Esophagus (tissue), 2 donors: ENCODE data around the gene SEL1L2. TPM values are rescaled to one million over a fixed set of nuclear protein-coding genes. Genes with fewer than 3 reads are reported as not detected.

Source experiments
- H3K27ac ChIP-seq, 2 donors: one replicate each; pipeline ENCODE4 v1.5.1; 2013; ENCODE audit warnings: low read depth in 2 of 2, mild to moderate bottlenecking in 2 of 2, inconsistent platforms in 1 of 2, low read length in 1 of 2, moderate library complexity in 1 of 2
- H3K27me3 ChIP-seq, 2 donors: one replicate each; pipeline ENCODE4 v1.6.1; 2013; ENCODE audit warnings: low read length in 2 of 2, control low read depth in 1 of 2, mild to moderate bottlenecking in 1 of 2; ENCODE audit not compliant: insufficient read depth in 2 of 2, control insufficient read depth in 1 of 2
- H3K36me3 ChIP-seq, 2 donors: one replicate each; pipeline ENCODE4 v1.6.1; 2013; ENCODE audit warnings: low read length in 1 of 2; ENCODE audit not compliant: control insufficient read depth in 2 of 2, insufficient read depth in 2 of 2
- H3K4me1 ChIP-seq, 2 donors: one replicate each; pipeline ENCODE4 v1.6.1; 2013; ENCODE audit warnings: low read length in 1 of 2; ENCODE audit not compliant: control insufficient read depth in 2 of 2, insufficient read depth in 2 of 2
- H3K4me3 ChIP-seq, 2 donors: one replicate each; pipeline ENCODE4 v1.5.1; 2013; ENCODE audit warnings: low read length in 2 of 2, mild to moderate bottlenecking in 2 of 2, low read depth in 1 of 2, moderate library complexity in 1 of 2
- H3K9me3 ChIP-seq, 2 donors: one replicate each; pipeline ENCODE4 v1.6.1; 2013; ENCODE audit warnings: mild to moderate bottlenecking in 2 of 2, low read depth in 1 of 2, low read length in 1 of 2, moderate library complexity in 1 of 2; ENCODE audit not compliant: control insufficient read depth in 2 of 2, insufficient read depth in 1 of 2
- WGBS, 2 donors: extraction: QIAGEN DNeasy Blood & Tissue Kit; methylation state at CpG; one replicate each; pipeline ENCODE4 v1.1.7; 2013; 5-methylcytosine and 5-hydroxymethylcytosine counted together
- polyA plus RNA-seq, 2 donors: library from polyadenylated mRNA; stranded (reverse); fragments of 200-250 nt; gene quantifications; one replicate each; pipeline ENCODE4 v1.2.3, GENCODE V29; 2013
- donor health status: healthy with polysubstance abuse.
- donor health status: Bipolar disorder and iron deficiency.

SEL1L2 gene
- polyA plus RNA-seq, 2 donors, result not detected

DNA sequence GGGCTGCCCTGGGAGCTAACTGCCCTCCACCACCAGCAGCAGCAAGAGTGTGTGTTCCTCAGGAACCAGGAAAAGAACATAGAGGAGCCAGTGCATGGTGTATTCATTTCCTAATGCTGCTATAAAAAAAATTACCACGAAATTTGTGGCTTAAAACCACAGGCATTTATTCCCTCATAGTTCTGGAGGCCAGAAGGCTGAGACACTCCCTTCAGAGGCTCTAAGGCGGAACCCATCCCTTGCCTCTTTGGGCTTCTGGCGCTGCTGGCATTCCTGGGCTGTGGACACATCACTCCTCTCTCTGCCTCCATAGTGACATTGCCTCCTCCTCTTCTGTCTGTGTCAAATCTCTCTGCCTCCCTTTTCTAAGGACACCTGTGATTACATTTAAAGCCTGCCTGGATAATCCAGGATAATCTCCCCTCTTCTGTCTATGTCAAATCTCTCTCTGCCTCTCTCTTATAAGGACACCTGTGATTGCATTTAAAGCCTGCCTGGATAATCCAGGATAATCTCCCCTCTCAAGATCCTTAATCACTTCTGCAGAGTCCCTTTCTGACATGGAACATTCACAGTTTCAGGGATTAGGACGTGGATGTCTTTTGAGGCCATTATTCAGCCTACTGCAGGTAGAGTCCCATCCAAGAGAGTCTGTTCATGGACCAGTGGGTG, 150.9 kb downstream of the SEL1L2 start:
- Histone ChIP-seq H3K4me1 (no peaks in the 10 kb centered on the region), H3K36me3 (no peaks in the 10 kb centered on the region), H3K27me3 (no peaks in the 10 kb centered on the region), H3K4me3 (no peak overlapping the region), H3K9me3 (no peaks in the 10 kb centered on the region), H3K27ac (no peak overlapping the region)
- 44 to 46% methylated on average over 4 of the region's 4 CpGs for WGBS, 2 donors

DNA sequence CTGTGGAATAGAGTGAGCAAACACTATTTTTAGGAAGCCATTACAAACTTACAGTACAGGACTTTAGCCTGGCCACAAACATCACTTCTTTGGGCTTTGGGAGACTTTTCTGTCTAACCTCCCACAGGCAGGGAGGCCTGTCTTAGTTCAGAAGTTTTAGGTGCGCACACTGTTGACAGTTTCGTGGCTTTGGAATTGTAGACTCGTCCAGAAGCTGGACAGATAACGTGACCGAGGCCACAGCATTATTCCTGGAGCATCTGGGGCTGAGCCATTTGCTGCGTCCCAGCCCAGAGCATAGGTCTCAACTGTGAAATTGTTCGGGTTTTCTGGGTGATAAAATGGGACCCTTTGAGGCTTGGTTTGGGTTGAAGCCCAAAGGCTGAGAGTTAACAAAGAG, 151.8 kb downstream of the SEL1L2 start:
- Histone ChIP-seq H3K27me3 (no peaks in the 10 kb centered on the region), H3K27ac (no peak overlapping the region), H3K36me3 (no peaks in the 10 kb centered on the region), H3K4me1 (no peaks in the 10 kb centered on the region), H3K4me3 (no peak overlapping the region), H3K9me3 (no peaks in the 10 kb centered on the region)
- WGBS, 2 donors, result 85 to 86% methylated on average over 7 of the region's 7 CpGs

DNA sequence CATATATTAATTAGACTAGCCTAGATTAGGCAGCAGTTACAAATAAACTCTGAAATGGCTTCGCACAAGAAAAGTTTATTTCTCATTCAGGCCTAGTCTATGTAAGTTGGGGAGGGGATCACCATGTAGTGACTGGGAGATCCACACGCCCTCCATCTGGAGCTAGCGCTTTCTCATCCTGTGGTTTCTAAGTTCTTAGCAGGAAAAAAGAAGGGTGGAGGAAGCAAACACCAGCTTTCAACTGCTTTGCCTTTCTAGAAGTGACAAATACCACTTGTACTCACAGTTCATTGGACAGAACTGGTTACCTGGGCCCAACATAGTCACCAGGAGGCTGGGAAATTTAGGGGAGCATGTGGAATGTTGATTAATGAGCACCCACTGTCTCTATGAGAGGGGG, 158.9 kb downstream of the SEL1L2 start:
- 83 to 88% methylated on average over 3 of the region's 3 CpGs for WGBS, 2 donors
- H3K4me1 ChIP-seq, result no peaks in the 10 kb centered on the region
- H3K36me3 ChIP-seq, result no peaks in the 10 kb centered on the region
- H3K4me3 ChIP-seq, result no peak overlapping the region
- H3K27me3 ChIP-seq, result no peaks in the 10 kb centered on the region
- H3K27ac ChIP-seq, result no peak overlapping the region
- no peaks in the 10 kb centered on the region for H3K9me3 ChIP-seq

DNA sequence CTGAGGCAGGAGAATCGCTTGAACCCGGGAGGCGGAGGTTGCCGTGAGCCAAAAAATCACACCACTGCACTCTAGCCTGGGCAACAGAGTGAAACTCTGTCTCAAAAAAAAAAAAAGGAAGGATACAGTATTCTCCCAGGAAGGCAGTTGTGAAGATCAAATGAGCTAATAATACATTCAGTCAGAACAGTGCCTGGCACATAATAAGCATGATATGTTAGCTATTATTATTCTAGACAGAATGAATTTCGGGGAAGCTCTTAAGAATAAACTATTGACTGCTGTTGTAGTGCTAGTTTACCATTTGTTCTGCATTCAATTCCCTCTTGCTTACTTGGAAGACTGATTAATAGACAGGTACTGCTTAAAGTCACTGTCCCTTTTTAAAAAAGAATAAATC, 164.9 kb downstream of the SEL1L2 start:
- Histone ChIP-seq H3K36me3 (no peaks in the 10 kb centered on the region), H3K27ac (no peak overlapping the region), H3K4me3 (no peak overlapping the region), H3K9me3 (no peaks in the 10 kb centered on the region), H3K27me3 (no peaks in the 10 kb centered on the region), H3K4me1 (no peaks in the 10 kb centered on the region)
- 82 to 87% methylated on average over 4 to 5 of the region's 5 CpGs for WGBS, 2 donors

DNA sequence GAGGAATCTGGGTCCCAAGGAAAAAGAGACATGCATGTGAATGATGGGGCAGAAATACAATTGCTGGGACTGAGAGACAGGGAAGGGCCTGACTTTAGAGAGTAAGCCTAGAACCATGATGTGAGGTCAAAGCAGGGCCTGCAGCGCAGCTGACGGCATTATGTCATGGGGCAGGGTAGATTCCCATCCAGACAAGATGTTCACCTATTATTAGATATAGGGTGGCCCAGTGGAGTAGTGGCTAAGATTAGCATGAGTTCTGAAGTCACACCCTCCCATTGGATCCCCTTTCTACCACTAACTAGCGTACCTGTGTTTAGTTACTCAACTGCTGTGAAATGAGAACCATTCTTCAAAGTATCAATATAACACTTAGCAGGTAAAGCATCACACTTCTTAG, 166.0 kb downstream of the SEL1L2 start:
- Histone ChIP-seq H3K27me3 (no peaks in the 10 kb centered on the region), H3K27ac (no peak overlapping the region), H3K9me3 (no peaks in the 10 kb centered on the region), H3K36me3 (no peaks in the 10 kb centered on the region), H3K4me1 (no peaks in the 10 kb centered on the region), H3K4me3 (no peak overlapping the region)
- WGBS, 2 donors, result 90 to 94% methylated on average over 3 of the region's 3 CpGs

DNA sequence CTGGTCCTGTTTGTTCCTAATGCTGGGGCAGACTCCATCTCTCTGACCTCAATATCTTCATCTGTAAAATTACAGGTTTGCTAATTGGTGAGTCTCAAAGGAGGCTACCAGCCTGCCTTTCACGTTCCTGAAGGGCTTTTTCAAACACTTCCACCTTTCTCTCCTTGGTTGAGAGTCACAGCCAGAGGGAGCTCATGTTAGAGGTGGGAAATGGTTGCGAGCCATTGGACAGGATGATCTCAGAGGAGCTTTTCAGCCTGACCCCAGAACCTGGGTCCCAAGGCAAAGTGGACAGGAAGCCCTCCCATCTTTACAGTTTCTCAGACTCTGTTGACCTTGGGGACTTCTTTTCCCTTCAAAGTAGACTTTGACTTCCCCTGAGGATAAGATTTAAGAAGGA, 168.0 kb downstream of the SEL1L2 start:
- Histone ChIP-seq H3K9me3 (no peaks in the 10 kb centered on the region), H3K27ac (no peak overlapping the region), H3K4me3 (no peak overlapping the region), H3K36me3 (peaks cover 0 to 2% of the 10 kb centered on the region in 2 donors), H3K4me1 (no peaks in the 10 kb centered on the region), H3K27me3 (no peaks in the 10 kb centered on the region)
- WGBS, 2 donors, result 57 to 67% methylated on average over 2 of the region's 2 CpGs

DNA sequence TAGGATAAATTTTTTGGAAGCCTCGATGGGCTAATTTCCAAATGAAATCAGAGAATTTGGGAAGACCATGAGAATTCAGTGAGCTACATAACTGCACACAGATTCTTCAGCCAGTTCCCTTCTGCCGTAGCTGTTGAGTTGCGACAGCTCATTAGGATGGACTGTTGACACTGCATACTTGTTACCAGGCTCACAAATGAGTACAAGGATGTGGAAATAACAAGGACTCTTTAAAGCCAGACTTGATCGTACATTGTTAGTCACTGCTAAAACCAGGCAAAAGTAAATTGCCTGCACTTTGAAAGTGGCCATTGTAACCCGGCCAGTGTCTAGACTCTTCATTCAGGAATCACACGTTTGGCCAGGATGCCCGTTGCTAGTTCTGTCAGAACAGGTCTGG, 168.5 kb downstream of the SEL1L2 start:
- WGBS, 2 donors, result 84 to 88% methylated on average over 7 of the region's 7 CpGs
- H3K4me3 ChIP-seq, result no peak overlapping the region
- peaks cover 0 to 2% of the 10 kb centered on the region in 2 donors for H3K36me3 ChIP-seq
- H3K4me1 ChIP-seq, result no peaks in the 10 kb centered on the region
- H3K27me3 ChIP-seq, result no peaks in the 10 kb centered on the region
- no peak overlapping the region for H3K27ac ChIP-seq
- H3K9me3 ChIP-seq, result no peaks in the 10 kb centered on the region

DNA sequence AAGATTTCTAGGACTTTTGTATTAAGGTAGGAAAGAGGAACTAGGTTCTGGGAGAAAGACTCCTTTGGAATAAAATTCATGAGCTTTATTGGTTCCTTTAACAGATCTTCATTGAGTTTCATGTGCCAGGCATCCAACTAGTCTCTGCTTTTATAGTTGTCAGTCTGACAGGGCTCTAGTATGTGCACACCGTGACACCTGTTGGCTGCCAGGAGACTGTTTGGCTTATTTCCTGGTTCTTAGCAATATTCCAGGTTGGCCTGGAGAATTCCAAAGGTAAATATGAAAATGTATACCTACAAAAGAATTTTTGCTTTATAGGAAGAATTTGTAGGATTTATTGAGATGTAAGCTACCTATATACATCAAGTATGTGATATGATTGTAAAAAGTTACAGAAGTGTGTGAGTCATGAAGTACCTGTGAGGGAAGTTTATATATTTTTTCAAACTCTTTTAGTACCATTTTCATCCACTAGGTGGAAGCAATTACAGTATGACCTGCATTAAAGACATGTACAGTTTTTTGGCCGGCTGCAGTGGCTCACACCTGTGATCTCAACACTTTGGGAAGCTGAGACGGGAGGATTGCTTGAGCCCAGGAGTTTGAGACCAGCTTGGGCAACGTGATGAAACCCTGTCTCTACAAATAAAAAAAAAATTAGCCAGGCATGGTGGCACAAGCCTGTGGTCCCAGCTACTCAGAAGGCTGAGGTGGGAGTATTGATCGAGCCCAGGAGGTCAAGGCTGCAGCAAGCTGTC, 170.3 kb downstream of the SEL1L2 start:
- Histone ChIP-seq H3K27ac (no peak overlapping the region), H3K4me3 (no peak overlapping the region), H3K4me1 (no peaks in the 10 kb centered on the region), H3K36me3 (peaks cover 0 to 4% of the 10 kb centered on the region in 2 donors), H3K9me3 (no peaks in the 10 kb centered on the region), H3K27me3 (no peaks in the 10 kb centered on the region)
- WGBS, 2 donors, result 29 to 32% methylated on average over 5 of the region's 5 CpGs

DNA sequence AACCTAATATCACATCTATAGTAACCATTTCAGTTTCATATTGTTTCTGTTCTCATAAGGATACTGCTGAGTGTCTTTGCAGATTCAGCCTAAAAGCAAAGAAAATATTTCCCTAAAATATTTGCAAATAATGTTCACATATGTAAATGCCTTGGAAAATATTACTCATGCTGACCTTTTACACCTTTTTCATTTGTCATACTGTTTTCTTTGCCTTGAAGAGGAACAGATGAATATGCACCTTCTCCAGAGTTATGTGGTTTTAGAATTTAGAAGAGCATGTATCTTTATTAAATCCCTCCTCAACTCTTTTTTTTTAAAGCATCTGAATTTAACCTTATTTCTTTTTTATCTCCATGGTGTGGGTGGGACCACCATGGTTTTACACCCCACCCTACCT, 173.1 kb downstream of the SEL1L2 start:
- H3K36me3 ChIP-seq, result peaks cover 0 to 10% of the 10 kb centered on the region in 2 donors
- H3K4me3 ChIP-seq, result no peak overlapping the region
- H3K27ac ChIP-seq, result no peak overlapping the region
- H3K4me1 ChIP-seq, result no peaks in the 10 kb centered on the region
- no peaks in the 10 kb centered on the region for H3K9me3 ChIP-seq
- no peaks in the 10 kb centered on the region for H3K27me3 ChIP-seq

DNA sequence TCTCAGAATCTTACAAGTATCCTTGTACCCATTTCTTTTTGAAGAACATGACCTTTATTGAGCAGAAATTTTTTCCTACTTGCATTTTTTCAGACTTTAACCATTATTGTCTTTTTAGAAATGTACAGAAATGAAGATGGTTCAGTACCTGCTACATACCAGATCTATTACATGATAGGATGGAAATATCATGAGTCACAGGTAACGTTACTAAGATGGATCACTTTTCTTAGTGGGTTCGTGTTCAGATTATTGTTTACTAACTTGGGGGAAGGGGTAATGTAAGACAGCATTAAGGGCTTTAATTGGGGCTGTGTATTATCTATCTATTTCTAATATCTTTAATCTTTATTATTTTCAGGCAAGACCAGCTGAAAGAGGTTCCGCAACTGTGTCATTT, 173.7 kb downstream of the SEL1L2 start:
- Histone ChIP-seq H3K9me3 (no peaks in the 10 kb centered on the region), H3K27ac (no peak overlapping the region), H3K4me1 (no peaks in the 10 kb centered on the region), H3K4me3 (no peak overlapping the region), H3K36me3 (peaks cover 0 to 14% of the 10 kb centered on the region in 2 donors), H3K27me3 (no peaks in the 10 kb centered on the region)
- WGBS, 2 donors, result 59 to 74% methylated on average over 3 of the region's 3 CpGs
